ENCODE results near the gene NCOA1. TPM values are rescaled to one million over a fixed set of nuclear protein-coding genes. Genes with fewer than 3 reads are reported as not detected.

NCOA1 gene
- total RNA-seq, 1 experiment from 2014 or later, result 11.6 TPM

GRCh38 chr2:24683408-24683807 lies 192.4 kb downstream of the NCOA1 start:
- Histone ChIP-seq H3K4me1 (replicated peaks; ENCODE audit: insufficient read depth) (no peaks in the 10 kb centered on the region), H3F3A (ENCODE audit: insufficient read depth, low read depth) (no peaks in the 10 kb centered on the region), H3K79me2 (ENCODE audit: low read depth) (no peaks in the 10 kb centered on the region), H3K36me3 (ENCODE audit: low read depth) (no peaks in the 10 kb centered on the region), H3K27ac (no peak overlapping the region), H3K9me2 (ENCODE audit: insufficient read depth) (no peaks in the 10 kb centered on the region), H3K27me3 (ENCODE audit: insufficient read depth, low read depth) (no peaks in the 10 kb centered on the region), H2AFZ (no peak overlapping the region), H4K20me1 (ENCODE audit: insufficient read depth) (no peaks in the 10 kb centered on the region), H3K4me3 (no peak overlapping the region), H3K4me2 (no peak overlapping the region), H3K9me3 (ENCODE audit: insufficient read depth, low read depth) (no peaks in the 10 kb centered on the region)
- CTCF ChIA-PET, result no interaction called here
- no TSS peak for BruUV-seq (replicated peaks)
- intact Hi-C loops (cut with micrococcal nuclease; ENCODE audit: unreplicated experiment), result no loop called here
- POLR2A ChIA-PET (ENCODE audit: unreplicated experiment), result no interaction called here
- no peak for DNase-seq
- no peak for TF ChIP-seq EZH2 (IDR thresholded peaks at IDR 0.05; ENCODE audit: low read depth)

GRCh38 chr2:24690524-24690923 lies 199.5 kb downstream of the NCOA1 start:
- no peak overlapping the region for H3K4me3 ChIP-seq
- no peak overlapping the region for H3K4me2 ChIP-seq
- no peaks in the 10 kb centered on the region for H3K27me3 ChIP-seq (ENCODE audit: insufficient read depth, low read depth)
- H3K9me2 ChIP-seq (ENCODE audit: insufficient read depth), result no peaks in the 10 kb centered on the region
- H3K36me3 ChIP-seq (ENCODE audit: low read depth), result no peaks in the 10 kb centered on the region
- no peaks in the 10 kb centered on the region for H3K79me2 ChIP-seq (ENCODE audit: low read depth)
- no peak overlapping the region for H2AFZ ChIP-seq
- no peak for DNase-seq
- no peaks in the 10 kb centered on the region for H4K20me1 ChIP-seq (ENCODE audit: insufficient read depth)
- H3F3A ChIP-seq (ENCODE audit: insufficient read depth, low read depth), result no peaks in the 10 kb centered on the region
- POLR2A ChIA-PET (ENCODE audit: unreplicated experiment), result interaction anchor here (0.6 kb wide), 1 partner anchor 279 kb away, joined by 8 read pairs; no protein-coding TSS in a partner anchor
- TF ChIP-seq CTCF (conservative IDR thresholded peaks at IDR 0.05), result no peak
- no peak for TF ChIP-seq EZH2 (IDR thresholded peaks at IDR 0.05; ENCODE audit: low read depth)
- no peaks in the 10 kb centered on the region for H3K9me3 ChIP-seq (ENCODE audit: insufficient read depth, low read depth)
- no peaks in the 10 kb centered on the region for H3K4me1 ChIP-seq (replicated peaks; ENCODE audit: insufficient read depth)
- intact Hi-C loops (cut with micrococcal nuclease; ENCODE audit: unreplicated experiment), result no loop called here
- no peak overlapping the region for H3K27ac ChIP-seq
- no TSS peak for BruUV-seq (replicated peaks)
- CTCF ChIA-PET, result interaction anchor here (0.6 kb wide), 1 partner anchor 31 kb away, joined by 5 read pairs; no protein-coding TSS in a partner anchor

DNA sequence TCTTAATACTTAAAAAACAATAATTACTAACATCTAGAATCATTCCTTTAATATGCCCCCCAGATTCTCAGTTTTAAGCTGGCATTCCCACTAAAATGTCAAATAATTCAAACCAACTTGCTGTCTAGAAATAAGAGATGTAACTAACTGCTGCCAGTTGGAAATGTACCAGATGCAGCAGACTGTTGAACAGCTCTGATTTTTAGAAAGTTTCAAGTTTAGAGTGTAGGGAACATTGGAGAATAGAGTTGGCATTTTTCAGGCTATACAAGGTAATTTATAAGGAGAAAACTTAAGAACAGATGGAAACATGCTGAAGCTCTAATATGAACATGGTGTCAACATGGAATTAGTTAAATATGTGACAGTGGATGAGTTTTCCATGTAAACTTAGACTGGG lies 200.8 kb downstream of the NCOA1 start:
- POLR2A ChIA-PET (ENCODE audit: unreplicated experiment), result no interaction called here
- intact Hi-C loops (cut with micrococcal nuclease; ENCODE audit: unreplicated experiment), result no loop called here

GRCh38 chr2:24697792-24698191 lies 206.7 kb downstream of the NCOA1 start:
- ChIA-PET POLR2A (ENCODE audit: unreplicated experiment) (no interaction called here), CTCF (no interaction called here)
- Histone ChIP-seq H3K27ac (no peak overlapping the region), H4K20me1 (ENCODE audit: insufficient read depth) (no peaks in the 10 kb centered on the region; the same call in 1 of the 2 replicates), H3F3A (ENCODE audit: insufficient read depth, low read depth) (no peaks in the 10 kb centered on the region), H3K36me3 (ENCODE audit: low read depth) (no peaks in the 10 kb centered on the region), H3K4me3 (no peak overlapping the region), H3K4me1 (replicated peaks; ENCODE audit: insufficient read depth) (peaks cover 7% of the 10 kb centered on the region), H3K27me3 (ENCODE audit: insufficient read depth, low read depth) (no peaks in the 10 kb centered on the region), H2AFZ (no peak overlapping the region), H3K9me2 (ENCODE audit: insufficient read depth) (no peaks in the 10 kb centered on the region; the same call in 1 of the 2 replicates), H3K9me3 (ENCODE audit: insufficient read depth, low read depth) (no peaks in the 10 kb centered on the region), H3K79me2 (ENCODE audit: low read depth) (no peaks in the 10 kb centered on the region), H3K4me2 (no peak overlapping the region)
- TF ChIP-seq EZH2 (IDR thresholded peaks at IDR 0.05; ENCODE audit: low read depth) (no peak), CTCF (conservative IDR thresholded peaks at IDR 0.05) (no peak)
- no TSS peak for BruUV-seq (replicated peaks)
- DNase-seq, result no peak
- intact Hi-C loops (cut with micrococcal nuclease; ENCODE audit: unreplicated experiment), result loop anchor here (5.0 kb wide), 1 partner anchor 865 kb away; no protein-coding TSS in a partner anchor

More for the DNA sequence above, 200.8 kb downstream of the NCOA1 start:
- Histone ChIP-seq H3K4me3 (no peak overlapping the region), H3K4me1 (replicated peaks; ENCODE audit: insufficient read depth) (no peaks in the 10 kb centered on the region), H3K36me3 (ENCODE audit: low read depth) (no peaks in the 10 kb centered on the region), H3F3A (ENCODE audit: insufficient read depth, low read depth) (no peaks in the 10 kb centered on the region), H3K79me2 (ENCODE audit: low read depth) (no peaks in the 10 kb centered on the region), H3K9me2 (ENCODE audit: insufficient read depth) (no peaks in the 10 kb centered on the region), H3K27ac (no peak overlapping the region), H3K9me3 (ENCODE audit: insufficient read depth, low read depth) (no peaks in the 10 kb centered on the region), H4K20me1 (ENCODE audit: insufficient read depth) (no peaks in the 10 kb centered on the region; the same call in 1 of the 2 replicates), H2AFZ (no peak overlapping the region), H3K4me2 (no peak overlapping the region), H3K27me3 (ENCODE audit: insufficient read depth, low read depth) (no peaks in the 10 kb centered on the region)
- CTCF ChIA-PET, result no interaction called here
- no peak for DNase-seq
- BruUV-seq (replicated peaks), result no TSS peak
- TF ChIP-seq EZH2 (IDR thresholded peaks at IDR 0.05; ENCODE audit: low read depth), result no peak
